CD4-positive, alpha-beta T cell treated with Interleukin-6 for 4 hours (primary cell): ENCODE measurements around the gene CHRNB1.
A peak's percentile ranks its signal among the peaks of the same experiment; 100 is the strongest.

ENCODE experiments used
- DNase-seq: peaks from one replicate; pipeline ENCODE4 v3.0.0-alpha.2; 2020; ENCODE audit warnings: mixed read lengths

The CHRNB1 gene

GRCh38 chr17:7438656-7439460, 6.0 kb upstream of the CHRNB1 start:
- no peak for DNase-seq

DNA sequence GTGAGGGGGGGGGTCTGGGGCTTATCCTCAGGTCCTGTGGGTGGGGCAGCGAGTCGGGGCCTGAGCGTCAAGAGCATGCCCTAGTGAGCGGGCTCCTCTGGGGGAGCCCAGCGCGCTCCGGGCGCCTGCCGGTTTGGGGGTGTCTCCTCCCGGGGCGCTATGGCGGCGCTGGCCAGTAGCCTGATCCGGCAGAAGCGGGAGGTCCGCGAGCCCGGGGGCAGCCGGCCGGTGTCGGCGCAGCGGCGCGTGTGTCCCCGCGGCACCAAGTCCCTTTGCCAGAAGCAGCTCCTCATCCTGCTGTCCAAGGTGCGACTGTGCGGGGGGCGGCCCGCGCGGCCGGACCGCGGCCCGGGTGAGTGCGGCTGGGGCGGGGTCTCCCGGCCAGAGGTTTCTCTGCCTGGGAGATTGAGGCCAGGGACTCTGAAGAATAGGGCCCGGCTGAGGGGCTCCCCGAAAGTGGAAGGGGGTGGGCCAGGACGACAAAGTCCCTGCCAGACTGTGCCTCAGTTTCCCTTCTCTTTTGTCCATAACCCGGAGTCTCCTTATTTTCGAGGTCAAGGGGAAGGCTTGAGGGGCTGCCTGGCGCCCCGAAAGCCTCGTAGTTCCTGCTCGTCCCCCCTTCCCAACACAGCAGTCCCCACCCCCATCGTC, 5.3 kb upstream of the CHRNB1 start, which contains the start of gene FGF11:
Gene FGF11 (plus strand): TSS at position 51 of the 651 bp plus-strand sequence. CDS start 109 bp downstream, at position 160.
- no peak for DNase-seq

DNA sequence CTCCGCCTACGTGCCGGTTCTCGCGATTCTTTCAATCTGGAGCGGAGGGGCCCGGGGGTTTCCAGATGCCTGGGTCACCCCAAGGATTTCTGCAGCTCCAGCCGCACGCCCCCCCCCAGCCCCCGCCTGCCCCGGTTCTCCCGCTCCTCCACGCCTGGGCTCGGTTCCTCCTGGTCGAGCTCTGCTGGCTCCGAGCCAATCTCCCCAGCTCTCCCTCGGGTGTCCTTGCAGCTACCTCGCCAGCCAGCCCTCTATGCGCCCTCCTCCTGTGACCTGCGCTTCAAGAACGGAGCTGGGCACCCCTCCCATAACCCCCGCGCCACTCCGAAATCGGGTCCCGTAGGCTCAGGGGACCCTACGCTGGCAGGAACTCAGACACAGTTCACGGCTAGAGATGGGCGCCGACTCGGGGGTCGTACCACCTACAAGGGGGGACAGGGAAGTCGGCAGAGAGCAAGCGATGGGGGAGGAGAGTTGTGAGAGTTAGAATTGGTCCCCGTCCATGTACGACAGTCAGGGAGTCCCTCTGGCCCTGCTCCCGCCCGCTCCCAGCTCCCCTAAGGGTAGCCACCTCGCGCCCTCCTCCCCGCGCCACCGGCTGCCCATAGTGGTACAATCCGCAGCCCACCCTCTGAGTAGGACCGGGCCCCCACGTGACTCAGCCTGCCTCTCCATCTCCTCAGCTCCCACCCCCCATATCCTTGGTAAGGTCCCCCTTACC, 4.6 kb upstream of the CHRNB1 start:
- DNase-seq: peak; percentile 32

GRCh38 chr17:7440834-7441195, 4.0 kb upstream of the CHRNB1 start:
- no peak for DNase-seq

- DNase-seq: no peak
Observed at GRCh38 chr17:7441266-7441665, 3.6 kb upstream of the CHRNB1 start.

DNA sequence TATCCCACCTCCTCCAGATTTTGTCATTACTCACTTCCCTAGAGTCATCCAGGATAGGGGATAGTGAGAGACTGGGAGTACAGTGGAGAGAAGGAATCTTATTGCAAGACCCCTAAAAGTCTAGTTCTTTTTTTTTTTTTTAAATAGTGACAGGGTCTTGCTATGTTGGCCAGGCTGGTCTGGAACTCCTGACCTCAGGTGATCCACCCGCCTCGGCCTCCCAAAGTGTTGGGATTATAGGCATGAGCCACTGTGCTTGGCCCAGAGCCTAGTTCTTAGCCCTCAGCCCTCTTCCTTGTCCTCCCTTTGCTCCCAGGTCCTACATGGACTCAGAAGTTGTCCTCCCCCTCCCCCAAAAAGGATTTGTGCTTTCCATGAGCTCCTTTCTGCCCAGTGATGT, 2.7 kb upstream of the CHRNB1 start:
- DNase-seq: no peak

DNA sequence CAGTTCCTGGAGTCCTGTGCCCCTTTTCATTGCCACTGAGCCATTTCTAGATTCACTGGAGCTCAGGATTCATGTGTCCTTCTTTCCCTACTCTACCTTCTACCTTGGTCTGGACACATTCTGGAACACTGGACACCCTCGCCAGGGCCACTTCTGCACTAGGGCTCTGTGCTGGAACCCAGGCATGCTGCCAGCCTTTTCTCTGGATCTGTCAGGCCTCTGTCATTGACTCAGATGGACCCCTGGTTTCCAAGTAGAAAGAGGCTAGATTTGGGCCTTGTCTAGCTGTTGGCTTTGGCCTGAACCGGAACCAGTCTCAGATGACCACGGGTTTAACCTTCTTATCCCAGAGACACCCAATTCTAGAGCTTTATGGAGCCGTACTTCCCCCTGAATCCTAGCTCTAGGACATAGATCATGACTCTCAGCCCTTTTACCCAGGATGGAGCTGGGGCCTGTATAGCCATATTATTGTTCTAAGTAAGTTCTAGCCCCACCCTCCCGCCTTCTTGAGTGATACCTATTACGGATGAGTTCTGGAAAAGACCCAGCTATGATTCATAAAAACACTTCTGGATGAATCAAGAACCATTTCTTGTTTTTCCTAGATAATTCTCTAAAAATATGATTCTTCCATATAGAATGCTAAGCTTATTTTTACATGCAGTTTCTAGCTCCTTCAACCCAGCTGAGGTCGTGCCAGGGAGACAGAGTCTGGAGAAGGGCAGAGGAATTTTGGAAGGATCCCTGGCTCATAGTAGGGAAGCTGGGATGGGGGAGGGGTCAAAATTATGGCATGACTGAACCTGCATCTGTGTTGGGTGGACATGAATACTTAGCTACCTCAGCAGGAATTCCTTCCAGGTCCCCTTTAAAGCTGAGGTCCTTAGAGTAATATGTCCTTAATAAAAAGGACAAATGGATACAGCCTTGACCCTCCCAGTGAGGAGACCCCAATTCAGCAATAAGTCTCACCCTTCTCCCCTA, 1.1 kb upstream of the CHRNB1 start:
- no peak for DNase-seq

DNA sequence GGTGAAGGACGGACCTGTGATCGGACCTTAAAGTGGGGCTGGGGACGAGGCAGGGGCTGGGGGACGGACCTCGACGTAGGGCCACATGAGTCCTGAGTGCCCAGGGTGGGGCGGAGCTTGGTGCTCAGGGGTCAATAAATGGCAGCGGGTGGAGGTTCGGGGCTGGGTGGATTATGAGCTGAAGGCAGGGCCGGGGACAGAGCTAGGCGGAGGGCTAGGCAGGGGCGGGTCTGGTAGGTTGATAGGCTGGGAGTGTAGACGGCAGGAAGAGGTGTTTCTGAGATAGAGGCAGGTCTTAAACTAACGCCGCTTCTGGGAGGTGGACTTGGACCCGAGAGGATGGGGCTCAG, 733 bp downstream of the CHRNB1 start:
- DNase-seq: peak; percentile 56

- DNase-seq: no peak
Observed at GRCh38 chr17:7448461-7448860, 3.6 kb downstream of the CHRNB1 start.

DNA sequence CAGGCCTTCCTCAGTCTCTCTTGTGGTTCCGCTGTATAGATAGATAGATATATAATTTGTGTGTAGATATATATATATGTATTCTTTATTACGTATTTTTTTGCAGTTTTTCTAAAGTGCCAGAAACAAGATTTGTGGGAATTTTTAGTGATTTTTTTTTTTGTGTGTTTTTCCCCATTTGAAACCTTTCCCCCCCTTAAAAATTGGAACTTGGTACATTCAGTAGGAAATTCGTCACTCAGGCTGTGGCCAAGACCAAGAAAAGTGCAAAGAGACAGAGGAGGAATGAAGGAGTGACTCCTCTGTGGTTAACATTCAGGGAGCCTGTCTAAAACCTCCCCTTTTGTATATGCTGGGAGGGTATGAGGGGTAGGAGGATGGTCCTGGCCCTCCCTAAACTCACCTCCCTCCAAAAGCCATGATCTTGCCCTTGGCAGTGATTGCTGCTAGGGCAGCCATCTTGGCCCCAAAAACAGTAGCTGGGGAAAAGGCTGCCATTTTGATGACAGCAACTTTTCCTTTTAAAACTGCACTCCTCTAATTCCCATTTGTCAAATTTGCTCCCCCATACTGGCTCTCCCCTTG, 15.2 kb downstream of the CHRNB1 start:
- DNase-seq: no peak

- no peak for DNase-seq
Observed at GRCh38 chr17:7460850-7461660, 16.2 kb downstream of the CHRNB1 start.

- DNase-seq: no peak
Observed at GRCh38 chr17:7462474-7463371, 17.9 kb downstream of the CHRNB1 start.

- no peak for DNase-seq
Observed at GRCh38 chr17:7463372-7463846, 18.5 kb downstream of the CHRNB1 start.

DNA sequence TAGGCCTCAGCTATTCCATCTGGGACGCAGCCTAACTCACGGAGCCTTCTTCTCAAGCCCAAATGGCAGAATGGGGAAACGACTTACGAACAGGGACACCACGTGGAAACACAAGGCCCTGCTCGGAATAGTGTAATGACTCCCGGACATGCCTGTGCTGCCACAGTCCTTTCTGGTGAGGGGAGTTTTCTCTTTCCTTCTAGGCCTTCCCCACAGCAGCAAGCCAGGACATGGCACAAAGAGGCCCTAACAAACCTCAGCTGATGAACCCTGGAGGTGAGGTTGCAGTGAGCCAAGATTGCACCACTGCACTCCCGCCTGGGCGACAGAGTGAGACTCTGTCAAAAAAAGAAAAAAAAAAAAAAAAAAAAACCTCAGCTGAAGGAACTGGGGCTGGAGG, 19.2 kb downstream of the CHRNB1 start:
- DNase-seq: no peak

GRCh38 chr17:7465597-7466275, 20.9 kb downstream of the CHRNB1 start:
- no peak for DNase-seq

- DNase-seq: no peak
Observed at GRCh38 chr17:7466318-7466638, 21.4 kb downstream of the CHRNB1 start.

- DNase-seq: no peak
Observed at GRCh38 chr17:7466639-7467341, 21.9 kb downstream of the CHRNB1 start.

GRCh38 chr17:7467498-7467897, 22.6 kb downstream of the CHRNB1 start:
- no peak for DNase-seq

DNA sequence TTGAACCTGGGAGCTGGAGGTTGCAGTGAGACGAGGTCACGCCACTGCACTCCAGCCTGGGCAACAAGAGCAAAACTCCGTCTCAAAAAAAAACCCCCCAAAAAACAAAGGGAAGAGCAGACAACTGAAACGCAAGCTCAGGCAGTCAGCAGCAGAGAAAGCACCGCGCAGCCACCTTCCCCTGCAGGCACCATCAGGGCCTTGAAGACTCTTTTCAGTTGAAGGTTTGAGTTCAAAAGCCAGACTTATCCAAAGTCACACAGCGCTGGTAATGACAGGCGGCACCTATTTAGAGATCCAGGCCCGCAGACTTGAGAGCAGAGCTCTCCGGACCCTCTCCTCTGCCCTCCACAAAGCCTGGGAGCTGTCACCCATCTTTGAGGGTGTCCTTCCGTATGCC, 23.4 kb downstream of the CHRNB1 start:
- no peak for DNase-seq
